A673 (cell line): ENCODE measurements around the gene EPS15. TPM values are rescaled to one million over a fixed set of nuclear protein-coding genes. Genes with fewer than 3 reads are reported as not detected.

Experiments used
- BruUV-seq: library from RNA; stranded (reverse); fragments of 400-500 nt; replicated peaks from 2 replicates; lab custom pipeline; 2021; lab: Mats Ljungman, UMichigan
- CTCF ChIA-PET: fragments of 300-600 bp; sonication (Branson Sonifier 250); formaldehyde crosslinking; loops from one replicate; lab custom pipeline; 2022; ENCODE audit warnings: antibody characterized with exemption; lab: Charles Lee
- POLR2A ChIA-PET: fragments of 300-600 bp; sonication (Branson Sonifier 250); formaldehyde crosslinking; loops from one replicate; lab custom pipeline; 2022; ENCODE audit warnings: antibody characterized with exemption; ENCODE audit not compliant: low non-redundant PET; lab: Charles Lee
- DNase-seq: peaks from one replicate; pipeline ENCODE4 v3.0.0-alpha.2; 2015; ENCODE audit warnings: low spot score
- H3K27ac ChIP-seq: fragments of 200-600 bp; sonication (generic); 2 replicates; pipeline ENCODE4 v1.5.1; 2016; ENCODE audit warnings: mixed run types, low read depth, mild to moderate bottlenecking, mixed read lengths, antibody characterized with exemption, low read length; ENCODE audit not compliant: poor library complexity, severe bottlenecking
- H3K27me3 ChIP-seq: fragments of 200-600 bp; sonication (generic); replicated peaks from 2 replicates; pipeline ENCODE4 v1.6.1; 2017; ENCODE audit warnings: mixed run types, low read depth, mild to moderate bottlenecking, mixed read lengths, antibody characterized with exemption, low read length; ENCODE audit not compliant: insufficient read depth, poor library complexity
- H3K36me3 ChIP-seq: fragments of 200-600 bp; sonication (generic); 2 replicates; pipeline ENCODE4 v1.6.1; 2016; ENCODE audit warnings: mixed run types, mild to moderate bottlenecking, mixed read lengths, antibody characterized with exemption, low read length; ENCODE audit not compliant: insufficient read depth, poor library complexity, severe bottlenecking
- H3K4me1 ChIP-seq: fragments of 200-600 bp; sonication (generic); 2 replicates; pipeline ENCODE4 v1.6.1; 2017; ENCODE audit warnings: mixed run types, mild to moderate bottlenecking, mixed read lengths, antibody characterized with exemption, low read length; ENCODE audit not compliant: insufficient read depth, poor library complexity, severe bottlenecking
- H3K4me3 ChIP-seq: fragments of 200-600 bp; sonication (generic); 2 replicates; pipeline ENCODE4 v1.5.1; 2016; ENCODE audit warnings: low read depth, mixed run types, mild to moderate bottlenecking, mixed read lengths, low read length; ENCODE audit not compliant: poor library complexity, severe bottlenecking
- H3K9me3 ChIP-seq: fragments of 200-600 bp; sonication (generic); 2 replicates; pipeline ENCODE4 v1.6.1; 2016; ENCODE audit warnings: mixed run types, low read depth, mild to moderate bottlenecking, mixed read lengths, antibody characterized with exemption, low read length; ENCODE audit not compliant: poor library complexity, severe bottlenecking
- CTCF ChIP-seq: fragments of 300-800, 200-600 bp; sonication (generic); conservative IDR thresholded peaks from 2 replicates; pipeline ENCODE4 v1.5.1; 2017; ENCODE audit warnings: low read depth, mild to moderate bottlenecking, antibody characterized with exemption, low read length, moderate library complexity, mixed read lengths
- EZH2 ChIP-seq: fragments of 200-600 bp; sonication (generic); IDR thresholded peaks from 2 replicates; pipeline ENCODE4 v1.6.1; 2017; ENCODE audit warnings: borderline replicate concordance, low read depth, mild to moderate bottlenecking, mixed read lengths, antibody characterized with exemption, low read length; ENCODE audit not compliant: poor library complexity, severe bottlenecking
- intact Hi-C: fragments of 100-400 bp; cut with micrococcal nuclease; formaldehyde crosslinking; loops from one replicate; pipeline ENCODE4 v1.10.0; 2022; ENCODE audit not compliant: unreplicated experiment
- total RNA-seq: library from RNA; stranded (reverse); gene quantifications from 2 replicates; pipeline ENCODE4 v1.2.3, GENCODE V29; 2021

The EPS15 gene
- total RNA-seq, 1 experiment from 2014 or later = 50.6 TPM

GRCh38 chr1:51559064-51559500 lies 40.0 kb upstream of the EPS15 start:
- Histone ChIP-seq H3K4me3 (no peak overlapping the region), H3K27me3 (no peaks in the 10 kb centered on the region), H3K27ac (no peak overlapping the region), H3K9me3 (no peaks in the 10 kb centered on the region), H3K4me1 (no peaks in the 10 kb centered on the region), H3K36me3 (no peaks in the 10 kb centered on the region)
- intact Hi-C loops = no loop called here
- no peak for DNase-seq
- BruUV-seq = no TSS peak
- CTCF ChIA-PET = no interaction called here
- TF ChIP-seq CTCF (no peak), EZH2 (no peak)
- POLR2A ChIA-PET = no interaction called here

- ChIA-PET POLR2A (interaction anchor here (0.6 kb wide), 1 partner anchor 20 kb away, joined by 7 read pairs; no protein-coding TSS in a partner anchor), CTCF (no interaction called here)
- BruUV-seq = no TSS peak
- no peaks in the 10 kb centered on the region for H3K27me3 ChIP-seq
- intact Hi-C loops = no loop called here
- H3K4me3 ChIP-seq = no peak overlapping the region
- H3K9me3 ChIP-seq = no peaks in the 10 kb centered on the region
- no peaks in the 10 kb centered on the region for H3K4me1 ChIP-seq
- TF ChIP-seq CTCF = no peak
- TF ChIP-seq EZH2 = no peak
- no peak overlapping the region for H3K27ac ChIP-seq
- DNase-seq = no peak
- H3K36me3 ChIP-seq = no peaks in the 10 kb centered on the region
Observed at GRCh38 chr1:51558375-51558924, 39.4 kb upstream of the EPS15 start.

- Histone ChIP-seq H3K4me3 (no peak overlapping the region), H3K27ac (no peak overlapping the region), H3K9me3 (no peaks in the 10 kb centered on the region), H3K36me3 (no peaks in the 10 kb centered on the region), H3K27me3 (no peaks in the 10 kb centered on the region), H3K4me1 (no peaks in the 10 kb centered on the region)
- BruUV-seq = no TSS peak
- POLR2A ChIA-PET = no interaction called here
- CTCF ChIA-PET = no interaction called here
- TF ChIP-seq CTCF (no peak), EZH2 (no peak)
- no peak for DNase-seq
- intact Hi-C loops = no loop called here
Observed at GRCh38 chr1:51557168-51557567, 38.1 kb upstream of the EPS15 start.
